ENCODE results near the gene ITGB1. TPM values are rescaled to one million over a fixed set of nuclear protein-coding genes. Genes with fewer than 3 reads are reported as not detected.
"Not testable (repeated sequence)": the region's sequence is repeated elsewhere in the genome, so short reads cannot be mapped to it uniquely, and the experiment has no call there.

ITGB1 gene
- polyA plus RNA-seq, 3 donors: 642 to 715 (median 687) TPM

- no peak for DNase-seq (ENCODE audit: low read depth in 3 of 3, low spot score in 2 of 3)
Observed at GRCh38 chr10:32940321-32941301, 17.4 kb downstream of the ITGB1 start.

GRCh38 chr10:32939296-32940111 lies 18.5 kb downstream of the ITGB1 start:
- no peak for DNase-seq (ENCODE audit: low read depth in 3 of 3, low spot score in 2 of 3)

GRCh38 chr10:32938554-32939061 lies 19.4 kb downstream of the ITGB1 start:
- DNase-seq (ENCODE audit: low read depth in 3 of 3, low spot score in 2 of 3): no peak

- no peak for DNase-seq (ENCODE audit: low read depth in 3 of 3, low spot score in 2 of 3)
Observed at GRCh38 chr10:32937911-32938424, 20.1 kb downstream of the ITGB1 start.

- DNase-seq (ENCODE audit: low read depth in 3 of 3, low spot score in 2 of 3): no peak
Observed at GRCh38 chr10:32932225-32932729, 25.8 kb downstream of the ITGB1 start.

GRCh38 chr10:32931593-32931992 lies 26.4 kb downstream of the ITGB1 start:
- no peak for DNase-seq (ENCODE audit: low read depth in 3 of 3, low spot score in 2 of 3)

GRCh38 chr10:32930036-32930435 lies 28.0 kb downstream of the ITGB1 start:
- DNase-seq (ENCODE audit: low read depth in 3 of 3, low spot score in 2 of 3): no peak

- no peak for DNase-seq (ENCODE audit: low read depth in 3 of 3, low spot score in 2 of 3)
Observed at GRCh38 chr10:32929634-32930033, 28.4 kb downstream of the ITGB1 start.

GRCh38 chr10:32927750-32928149 lies 30.3 kb downstream of the ITGB1 start:
- DNase-seq (ENCODE audit: low read depth in 3 of 3, low spot score in 2 of 3): no peak

GRCh38 chr10:32923849-32924248 lies 34.2 kb downstream of the ITGB1 start:
- no peak for DNase-seq (ENCODE audit: low read depth in 3 of 3, low spot score in 2 of 3)

GRCh38 chr10:32923134-32923533 lies 34.9 kb downstream of the ITGB1 start:
- no peak for DNase-seq (ENCODE audit: low read depth in 3 of 3, low spot score in 2 of 3)

GRCh38 chr10:32922170-32922569 lies 35.9 kb downstream of the ITGB1 start:
- DNase-seq (ENCODE audit: low read depth in 3 of 3, low spot score in 2 of 3): no peak

GRCh38 chr10:32917817-32918216 lies 40.2 kb downstream of the ITGB1 start:
- DNase-seq (ENCODE audit: low read depth in 3 of 3, low spot score in 2 of 3): not testable (repeated sequence)

GRCh38 chr10:32911285-32912016 lies 46.6 kb downstream of the ITGB1 start:
- DNase-seq (ENCODE audit: low read depth in 3 of 3, low spot score in 2 of 3): no peak

- DNase-seq (ENCODE audit: low read depth in 3 of 3, low spot score in 2 of 3): not testable (repeated sequence)
Observed at GRCh38 chr10:32909970-32910369, 48.1 kb downstream of the ITGB1 start.

- DNase-seq (ENCODE audit: low read depth in 3 of 3, low spot score in 2 of 3): no peak
Observed at GRCh38 chr10:32909456-32909855, 48.6 kb downstream of the ITGB1 start.

GRCh38 chr10:32906595-32906994 lies 51.4 kb downstream of the ITGB1 start:
- DNase-seq (ENCODE audit: low read depth in 3 of 3, low spot score in 2 of 3): no peak

GRCh38 chr10:32905466-32905865 lies 52.6 kb downstream of the ITGB1 start:
- DNase-seq (ENCODE audit: low read depth in 3 of 3, low spot score in 2 of 3): no peak

GRCh38 chr10:32901815-32902214 lies 56.2 kb downstream of the ITGB1 start:
- no peak for DNase-seq (ENCODE audit: low read depth in 3 of 3, low spot score in 2 of 3)
